ENCODE data around the gene TAOK3.
"Not testable (repeated sequence)": the region's sequence is repeated elsewhere in the genome, so short reads cannot be mapped to it uniquely, and the experiment has no call there.

Gene TAOK3

GRCh38 chr12:118373616-118374015, 909 bp upstream of the TAOK3 start:
- DNase-seq (ENCODE audit: low read depth in 2 of 2), result no peak

- DNase-seq (ENCODE audit: low read depth in 2 of 2), result no peak
Measured at GRCh38 chr12:118371321-118372282, 1.1 kb downstream of the TAOK3 start.

GRCh38 chr12:118370601-118371000, 2.1 kb downstream of the TAOK3 start:
- DNase-seq (ENCODE audit: low read depth in 2 of 2), result no peak

- DNase-seq (ENCODE audit: low read depth in 2 of 2), result no peak
Measured at GRCh38 chr12:118368821-118369220, 3.9 kb downstream of the TAOK3 start.

- no peak for DNase-seq (ENCODE audit: low read depth in 2 of 2)
Measured at GRCh38 chr12:118361889-118362288, 10.8 kb downstream of the TAOK3 start.

GRCh38 chr12:118361092-118361404, 11.7 kb downstream of the TAOK3 start:
- DNase-seq (ENCODE audit: low read depth in 2 of 2), result no peak

GRCh38 chr12:118359541-118359915, 13.2 kb downstream of the TAOK3 start:
- DNase-seq (ENCODE audit: low read depth in 2 of 2), result no peak

- no peak for DNase-seq (ENCODE audit: low read depth in 2 of 2)
Measured at GRCh38 chr12:118358612-118359540, 13.8 kb downstream of the TAOK3 start.

- DNase-seq (ENCODE audit: low read depth in 2 of 2), result no peak
Measured at GRCh38 chr12:118358008-118358359, 14.7 kb downstream of the TAOK3 start.

- no peak for DNase-seq (ENCODE audit: low read depth in 2 of 2)
Measured at GRCh38 chr12:118357257-118358007, 15.3 kb downstream of the TAOK3 start.

GRCh38 chr12:118356809-118357256, 15.9 kb downstream of the TAOK3 start:
- DNase-seq (ENCODE audit: low read depth in 2 of 2), result peak; percentile 79 to 81

- no peak for DNase-seq (ENCODE audit: low read depth in 2 of 2)
Measured at GRCh38 chr12:118355843-118356242, 16.9 kb downstream of the TAOK3 start.

- no peak for DNase-seq (ENCODE audit: low read depth in 2 of 2)
Measured at GRCh38 chr12:118354903-118355302, 17.8 kb downstream of the TAOK3 start.

- DNase-seq (ENCODE audit: low read depth in 2 of 2), result not testable (repeated sequence)
Measured at GRCh38 chr12:118354503-118354902, 18.2 kb downstream of the TAOK3 start.

- no peak for DNase-seq (ENCODE audit: low read depth in 2 of 2)
Measured at GRCh38 chr12:118353721-118354120, 19.0 kb downstream of the TAOK3 start.

- DNase-seq (ENCODE audit: low read depth in 2 of 2), result no peak
Measured at GRCh38 chr12:118350908-118351559, 21.7 kb downstream of the TAOK3 start.

- no peak for DNase-seq (ENCODE audit: low read depth in 2 of 2)
Measured at GRCh38 chr12:118347916-118348315, 24.8 kb downstream of the TAOK3 start.

- no peak for DNase-seq (ENCODE audit: low read depth in 2 of 2)
Measured at GRCh38 chr12:118346895-118347294, 25.8 kb downstream of the TAOK3 start.

GRCh38 chr12:118345355-118345754, 27.4 kb downstream of the TAOK3 start:
- DNase-seq (ENCODE audit: low read depth in 2 of 2), result no peak

- no peak for DNase-seq (ENCODE audit: low read depth in 2 of 2)
Measured at GRCh38 chr12:118344829-118345228, 27.9 kb downstream of the TAOK3 start.

GRCh38 chr12:118342090-118342489, 30.6 kb downstream of the TAOK3 start:
- DNase-seq (ENCODE audit: low read depth in 2 of 2), result no peak

All from fibroblast of skin of left quadriceps (primary cell).